HG02798 (cell line): ENCODE results near the gene MTTP.

ENCODE experiments used
- ATAC-seq: cut with Tn5 transposase; IDR thresholded peaks from one replicate; pipeline ENCODE4 v1.9.1; 2021; ENCODE audit warnings: mild to moderate bottlenecking; ENCODE audit not compliant: unreplicated experiment, poor library complexity

Gene MTTP

DNA sequence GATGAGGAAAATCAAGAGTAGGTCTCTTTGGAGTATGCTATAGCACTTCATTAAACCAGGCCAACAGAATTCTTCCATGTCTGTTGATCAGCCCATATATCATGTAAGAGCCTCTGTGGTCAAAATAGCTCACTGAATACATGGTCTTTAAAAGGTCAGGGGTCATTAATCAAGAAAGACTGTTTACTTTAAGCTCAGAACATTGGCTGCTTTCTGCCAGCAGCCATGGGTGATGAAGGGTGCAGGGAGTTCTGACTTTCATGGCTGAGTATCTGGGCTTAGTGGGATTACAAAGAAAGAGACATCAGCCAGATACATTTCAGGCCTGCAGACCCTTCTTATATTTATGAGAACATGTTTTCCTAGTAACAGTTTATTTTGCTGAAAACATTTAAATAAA is 90.1 kb downstream of the MTTP start:
- no peak for ATAC-seq

DNA sequence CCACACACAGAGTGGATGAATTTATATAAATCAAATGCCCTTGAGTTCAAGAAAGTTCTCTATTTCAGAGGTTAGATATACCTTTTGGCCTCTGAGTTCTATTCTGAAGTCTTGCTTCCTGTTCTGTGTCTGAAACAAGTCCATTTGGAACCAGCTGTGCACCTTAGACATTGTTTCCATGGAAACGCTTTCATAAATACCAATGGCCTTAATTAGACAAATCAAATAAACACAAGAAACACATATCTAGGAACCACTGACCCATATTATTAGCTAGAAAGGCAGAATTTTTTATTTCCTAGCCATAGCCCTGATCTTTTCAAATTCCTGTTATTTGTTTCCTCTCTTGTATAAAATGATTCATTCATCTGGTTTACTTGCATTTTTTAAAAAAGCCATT is 91.4 kb downstream of the MTTP start:
- no peak for ATAC-seq

DNA sequence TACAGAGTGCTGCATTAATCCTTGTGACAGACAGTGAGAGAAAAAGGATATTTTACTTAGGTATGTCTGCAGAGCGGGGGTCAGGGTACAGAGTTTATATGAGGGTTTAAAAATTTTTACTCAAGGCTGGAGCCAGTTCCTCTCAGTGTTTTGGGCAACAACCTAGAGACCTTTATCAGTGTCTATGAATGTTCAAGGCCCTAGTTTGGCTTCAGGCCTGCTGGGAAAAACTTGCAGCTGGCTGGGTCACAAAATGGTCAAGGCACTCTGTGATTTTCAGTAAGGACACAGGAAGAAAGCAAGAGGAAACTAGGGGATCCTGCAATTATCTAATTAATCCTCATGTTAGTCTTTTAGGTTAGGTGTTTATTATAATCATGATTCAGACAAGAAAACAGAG is 93.8 kb downstream of the MTTP start:
- ATAC-seq = no peak

DNA sequence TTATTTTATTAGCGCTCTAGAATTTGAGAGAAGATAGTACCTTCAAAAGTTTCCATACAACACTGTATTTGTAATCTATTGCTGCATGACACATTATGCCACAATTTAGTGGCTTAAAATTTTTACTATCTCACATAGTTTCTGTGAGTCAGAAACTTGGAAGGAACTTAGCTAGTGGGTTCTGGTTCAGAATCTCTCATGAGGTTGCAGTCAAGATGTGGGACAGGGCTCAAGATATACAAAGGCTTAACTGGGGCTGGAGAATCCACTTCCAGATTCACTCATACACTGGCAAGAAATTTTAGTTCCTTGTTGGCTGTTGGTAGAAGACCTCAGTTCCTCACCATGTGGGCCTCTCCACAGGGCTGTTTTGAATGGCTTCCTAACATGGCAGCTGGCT is 94.5 kb downstream of the MTTP start:
- no peak for ATAC-seq

DNA sequence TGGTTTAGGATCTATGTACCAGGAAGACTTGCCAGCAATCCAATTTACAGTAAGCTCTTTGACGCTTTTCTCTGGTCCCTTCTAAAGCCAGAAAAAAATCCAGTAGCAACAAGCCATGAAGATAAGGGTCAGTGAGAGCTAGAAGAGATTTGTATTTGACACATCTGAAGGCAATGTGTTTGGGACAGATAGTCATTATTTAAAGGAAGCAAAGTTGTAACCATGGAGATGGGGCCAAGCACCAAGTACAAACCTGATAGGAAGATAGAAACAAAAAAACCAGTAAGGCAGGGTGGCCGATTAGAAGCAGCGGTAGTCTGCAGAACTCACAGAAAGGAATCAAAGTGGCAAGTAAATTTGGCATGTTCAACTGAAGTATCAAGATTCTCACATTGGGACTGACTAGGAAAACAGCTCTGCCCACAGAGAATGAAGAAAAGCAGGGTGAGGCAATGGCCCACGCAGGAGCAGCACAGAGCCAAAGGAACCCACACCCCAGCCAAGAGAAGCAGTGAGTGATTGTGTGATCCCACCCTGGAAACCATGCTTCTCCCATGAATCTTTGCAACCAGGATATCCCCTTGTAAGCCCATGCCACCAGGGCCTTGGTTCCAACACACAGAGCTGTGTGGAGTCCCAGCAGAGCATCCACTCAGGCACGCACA is 95.9 kb downstream of the MTTP start:
- ATAC-seq = no peak
